Lung (tissue), 12 donors: ENCODE measurements around the gene PTGFRN. TPM values are rescaled to one million over a fixed set of nuclear protein-coding genes. Genes with fewer than 3 reads are reported as not detected.

Source experiments
- ATAC-seq: fragments of 200-7000 bp; cut with Tn5 transposase; one replicate; pipeline ENCODE4 v1.9.1; 2020; ENCODE audit warnings: moderate number of reproducible peaks; ENCODE audit not compliant: insufficient read depth, low FRiP score
- DNase-seq, 3 donors: peaks; one replicate each; pipeline ENCODE4 v3.0.0-alpha.2; 2013 to 2017
- H3K27ac ChIP-seq, 2 donors: one replicate each; pipeline ENCODE4 v1.5.1; 2013; ENCODE audit warnings: mild to moderate bottlenecking in 2 of 2, moderate library complexity in 2 of 2, control low read depth in 1 of 2, inconsistent platforms in 1 of 2, low read depth in 1 of 2, low read length in 1 of 2
- H3K27me3 ChIP-seq, 3 donors: one replicate each; pipeline ENCODE4 v1.5.1; 2013; ENCODE audit warnings: low read length in 2 of 3; ENCODE audit not compliant: control insufficient read depth in 3 of 3, insufficient read depth in 3 of 3
- H3K36me3 ChIP-seq, 4 donors: one replicate each; pipeline ENCODE4 v1.5.1; 2013; ENCODE audit warnings: low read length in 4 of 4, mild to moderate bottlenecking in 1 of 4, moderate library complexity in 1 of 4; ENCODE audit not compliant: control insufficient read depth in 4 of 4, insufficient read depth in 4 of 4
- H3K4me1 ChIP-seq, 5 donors: one replicate each; pipeline ENCODE4 v1.5.1; 2013; ENCODE audit warnings: low read length in 5 of 5, mild to moderate bottlenecking in 2 of 5, moderate library complexity in 1 of 5; ENCODE audit not compliant: control insufficient read depth in 5 of 5, insufficient read depth in 5 of 5
- H3K4me3 ChIP-seq: one replicate; pipeline ENCODE4 v1.5.1; 2013; ENCODE audit warnings: mild to moderate bottlenecking, control low read depth, moderate library complexity
- H3K9ac ChIP-seq, 2 donors: one replicate each; pipeline ENCODE4 v1.5.1; 2013; ENCODE audit warnings: low read length in 2 of 2, control low read depth in 1 of 2; ENCODE audit not compliant: insufficient read depth in 1 of 2
- H3K9me3 ChIP-seq, 4 donors: one replicate each; pipeline ENCODE4 v1.5.1; 2013; ENCODE audit warnings: low read length in 3 of 4, mild to moderate bottlenecking in 1 of 4, moderate library complexity in 1 of 4; ENCODE audit not compliant: control insufficient read depth in 4 of 4, insufficient read depth in 3 of 4
- WGBS, 2 donors: extraction: QIAGEN DNeasy Blood & Tissue Kit; methylation state at CpG; one replicate each; pipeline ENCODE4 v1.1.7; 2013; 5-methylcytosine and 5-hydroxymethylcytosine counted together
- polyA plus RNA-seq, 2 donors: library from polyadenylated mRNA; stranded (reverse); fragments of 200-250 nt; gene quantifications; one replicate each; pipeline ENCODE4 v1.2.1, GENCODE V29; 2013
- total RNA-seq, 2 donors: library from RNA; depleted of rRNA in 1 of 2; stranded (reverse); fragments of >200 nt in 1 of 2; gene quantifications; one replicate each; pipeline ENCODE4 v1.2.1, GENCODE V29; 2014 to 2021
- TF ChIP-seq, protein P1 (sequence below): IDR thresholded peaks from 2 replicates; pipeline ENCODE4 v1.5.1; 2012; ENCODE audit warnings: mild to moderate bottlenecking; ENCODE audit errors: control extremely low read depth, extremely low read depth
- donor health status: control.
- donor health status: control.
- donor health status: Bipolar disorder and iron deficiency.
- donor health status: healthy.
- donor health status: DM: yes; HTN: yes; CAD: no.

Gene PTGFRN
- total and polyA plus RNA-seq, 4 donors, result 8.0 to 51.7 (median 24.9) TPM

DNA sequence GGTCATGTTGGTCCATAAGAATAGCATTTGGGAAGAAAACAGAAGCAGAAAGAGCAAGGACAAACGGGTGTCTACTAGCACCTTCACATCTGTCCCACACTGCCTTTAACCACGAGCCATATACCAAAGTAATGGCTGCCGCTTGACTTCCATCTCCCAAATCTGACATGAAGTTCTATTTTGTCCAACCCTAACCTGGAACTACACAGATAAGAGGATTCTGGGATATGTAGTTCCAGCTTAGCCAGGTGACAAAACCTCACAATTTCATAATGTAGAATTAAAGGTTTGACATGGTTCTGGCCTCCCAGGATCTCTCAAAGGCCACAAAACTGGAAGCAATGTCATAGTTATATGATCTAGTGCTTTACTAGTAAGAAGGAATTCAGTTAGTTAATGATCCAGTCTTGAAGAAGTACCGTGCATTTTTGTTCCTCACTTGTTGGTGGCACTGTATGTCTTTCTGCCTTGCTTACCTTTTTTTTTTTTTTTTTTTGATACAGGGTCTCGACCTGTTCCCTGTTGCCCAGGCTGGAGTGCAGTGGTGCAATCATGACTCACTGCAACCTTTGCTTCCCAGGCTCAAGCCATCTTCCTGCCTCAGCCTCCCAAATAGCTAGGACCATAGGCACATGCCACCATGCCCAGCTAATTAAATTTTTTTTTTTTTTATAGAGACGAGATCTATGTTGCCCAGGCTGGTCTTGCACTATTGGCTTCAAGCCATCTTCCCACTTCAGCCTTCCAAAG, 17.5 kb downstream of the PTGFRN start:
- H3K4me3 ChIP-seq, result no peak overlapping the region
- H3K9me3 ChIP-seq, result no peaks in the 10 kb centered on the region
- no peak overlapping the region for H3K27ac ChIP-seq
- H3K4me1 ChIP-seq, result peaks cover 0 to 7% (median 0%) of the 10 kb centered on the region in 5 donors
- H3K27me3 ChIP-seq, result no peaks in the 10 kb centered on the region
- H3K36me3 ChIP-seq, result peaks cover 0 to 3% (median 0%) of the 10 kb centered on the region in 4 donors
- no peak for ATAC-seq
- no peak overlapping the region for H3K9ac ChIP-seq
- DNase-seq, result no peak
- TF ChIP-seq, protein P1, sequence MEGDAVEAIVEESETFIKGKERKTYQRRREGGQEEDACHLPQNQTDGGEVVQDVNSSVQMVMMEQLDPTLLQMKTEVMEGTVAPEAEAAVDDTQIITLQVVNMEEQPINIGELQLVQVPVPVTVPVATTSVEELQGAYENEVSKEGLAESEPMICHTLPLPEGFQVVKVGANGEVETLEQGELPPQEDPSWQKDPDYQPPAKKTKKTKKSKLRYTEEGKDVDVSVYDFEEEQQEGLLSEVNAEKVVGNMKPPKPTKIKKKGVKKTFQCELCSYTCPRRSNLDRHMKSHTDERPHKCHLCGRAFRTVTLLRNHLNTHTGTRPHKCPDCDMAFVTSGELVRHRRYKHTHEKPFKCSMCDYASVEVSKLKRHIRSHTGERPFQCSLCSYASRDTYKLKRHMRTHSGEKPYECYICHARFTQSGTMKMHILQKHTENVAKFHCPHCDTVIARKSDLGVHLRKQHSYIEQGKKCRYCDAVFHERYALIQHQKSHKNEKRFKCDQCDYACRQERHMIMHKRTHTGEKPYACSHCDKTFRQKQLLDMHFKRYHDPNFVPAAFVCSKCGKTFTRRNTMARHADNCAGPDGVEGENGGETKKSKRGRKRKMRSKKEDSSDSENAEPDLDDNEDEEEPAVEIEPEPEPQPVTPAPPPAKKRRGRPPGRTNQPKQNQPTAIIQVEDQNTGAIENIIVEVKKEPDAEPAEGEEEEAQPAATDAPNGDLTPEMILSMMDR, result no peak
- 91 to 100% methylated on average over 6 of the region's 6 CpGs for WGBS, 2 donors

DNA sequence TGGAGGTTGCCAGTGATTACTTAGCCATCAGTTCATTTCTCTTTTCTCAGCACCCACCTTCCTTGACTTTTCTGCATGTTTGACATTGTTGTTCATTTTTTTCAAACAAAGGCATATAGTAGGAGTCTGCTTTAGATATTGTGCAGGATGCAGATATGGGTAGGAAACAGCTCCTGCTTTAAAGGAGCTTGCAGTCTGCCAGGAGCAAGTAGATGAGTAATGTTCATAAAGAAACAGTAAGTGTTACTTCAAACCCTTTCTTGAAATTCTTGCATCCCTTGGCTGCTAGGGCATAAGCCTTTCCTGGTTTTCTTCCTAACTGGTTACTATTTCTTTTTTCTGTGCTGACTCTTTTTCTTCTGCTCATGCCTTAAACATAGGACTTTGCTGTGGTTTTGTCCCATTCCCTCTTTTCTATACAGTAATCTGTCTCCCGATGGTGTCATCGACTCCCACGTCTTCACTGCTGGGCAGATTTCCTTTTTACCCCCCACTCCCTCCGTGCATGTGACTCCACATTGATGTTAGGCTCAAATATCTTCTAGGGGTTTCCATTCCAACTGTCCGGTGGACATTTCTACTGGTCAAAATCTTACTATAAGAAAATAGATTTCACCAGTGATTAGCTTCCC, 20.4 kb downstream of the PTGFRN start:
- no peak overlapping the region for H3K9ac ChIP-seq
- H3K27ac ChIP-seq, result no peak overlapping the region
- peaks cover 0 to 3% (median 0%) of the 10 kb centered on the region in 4 donors for H3K36me3 ChIP-seq
- TF ChIP-seq, protein P1, result no peak
- WGBS, 2 donors, result 90 to 94% methylated on average over 5 of the region's 5 CpGs
- H3K9me3 ChIP-seq, result no peaks in the 10 kb centered on the region
- ATAC-seq, result no peak
- no peaks in the 10 kb centered on the region for H3K27me3 ChIP-seq
- H3K4me1 ChIP-seq, result peaks cover 0 to 7% (median 0%) of the 10 kb centered on the region in 5 donors
- H3K4me3 ChIP-seq, result no peak overlapping the region
- DNase-seq, result no peak

DNA sequence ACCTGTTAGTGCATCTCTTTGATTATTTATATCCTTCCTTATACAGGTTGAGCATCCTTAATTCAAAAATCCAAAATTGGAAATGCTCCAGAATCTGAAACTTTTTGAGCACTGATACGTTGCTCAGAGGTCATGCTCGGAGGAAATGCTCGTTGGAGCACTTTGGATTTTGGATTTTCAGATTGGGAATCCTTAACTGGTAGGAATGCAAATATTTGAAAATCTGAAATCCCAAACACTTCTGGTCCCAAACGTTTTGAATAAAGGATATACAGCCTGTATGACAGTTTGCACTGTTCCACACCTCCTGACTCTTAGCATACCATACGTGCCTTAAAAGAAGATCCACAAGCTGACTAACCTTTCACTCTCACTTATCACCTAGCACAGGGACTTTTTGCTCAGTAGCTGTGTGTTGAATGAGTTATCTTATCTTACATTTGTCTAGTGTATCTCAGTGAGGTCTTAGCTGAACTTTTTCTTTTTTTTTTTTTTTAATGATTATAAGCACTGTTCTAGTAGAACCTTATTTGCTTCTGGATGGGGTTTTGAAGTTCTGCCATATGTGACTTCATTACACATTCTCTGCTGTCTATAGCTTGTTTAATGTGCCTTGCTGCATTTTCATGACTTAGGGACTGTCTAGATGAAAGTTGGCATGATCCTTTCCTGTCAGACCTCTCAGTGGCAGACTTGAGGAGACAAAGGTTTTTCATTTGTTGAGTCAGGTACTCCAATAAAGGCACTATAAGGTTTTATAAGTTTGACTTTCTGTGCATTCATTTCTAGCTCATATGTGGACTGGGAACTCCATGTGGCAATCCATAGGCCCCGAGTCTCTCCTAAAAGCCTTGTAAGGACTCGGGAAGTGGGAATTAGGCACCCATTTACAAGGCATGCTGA, 21.6 kb downstream of the PTGFRN start:
- TF ChIP-seq, protein P1, result no peak
- no peaks in the 10 kb centered on the region for H3K27me3 ChIP-seq
- peaks cover 0 to 3% (median 0%) of the 10 kb centered on the region in 4 donors for H3K36me3 ChIP-seq
- no peaks in the 10 kb centered on the region for H3K9me3 ChIP-seq
- H3K9ac ChIP-seq, result no peak overlapping the region
- no peak overlapping the region for H3K4me3 ChIP-seq
- ATAC-seq (no peak), DNase-seq (no peak)
- 81 to 86% methylated on average over 7 of the region's 7 CpGs for WGBS, 2 donors
- H3K27ac ChIP-seq, result no peak overlapping the region
- peaks cover 0 to 7% (median 0%) of the 10 kb centered on the region in 5 donors for H3K4me1 ChIP-seq
